DOHH2 (cell line): ENCODE data around the gene LRRC74B.
"Not testable (repeated sequence)": the region's sequence is repeated elsewhere in the genome, so short reads cannot be mapped to it uniquely, and the experiment has no call there.

Experiments used
- H3F3A ChIP-seq: fragments of 200-600 bp; sonication (generic), shearing (Covaris generic); 2 replicates; pipeline ENCODE4 v1.6.0; 2016; ENCODE audit warnings: antibody characterized with exemption, mild to moderate bottlenecking; ENCODE audit not compliant: control insufficient read depth, insufficient read depth
- H3K27ac ChIP-seq: fragments of 200-600 bp; sonication (generic); 2 replicates; pipeline ENCODE4 v1.5.1; 2014; ENCODE audit warnings: low read depth, mild to moderate bottlenecking, low read length, moderate library complexity
- H3K27me3 ChIP-seq: fragments of 200-600 bp; sonication (generic); 2 replicates; pipeline ENCODE4 v1.6.1; 2014; ENCODE audit warnings: mild to moderate bottlenecking, low read length, mixed read lengths; ENCODE audit not compliant: control insufficient read depth
- H3K36me3 ChIP-seq: fragments of 200-600 bp; sonication (generic); 2 replicates; pipeline ENCODE4 v1.6.1; 2014; ENCODE audit warnings: mild to moderate bottlenecking, low read length, moderate library complexity, mixed read lengths; ENCODE audit not compliant: control insufficient read depth
- H3K4me1 ChIP-seq: fragments of 200-600 bp; sonication (generic); 2 replicates; pipeline ENCODE4 v1.6.1; 2014; ENCODE audit warnings: mild to moderate bottlenecking, low read length, mixed read lengths; ENCODE audit not compliant: control insufficient read depth
- H3K4me2 ChIP-seq: fragments of 200-600 bp; sonication (generic); 2 replicates; pipeline ENCODE4 v1.6.0; 2014; ENCODE audit warnings: mild to moderate bottlenecking, low read length, moderate library complexity
- H3K4me3 ChIP-seq: fragments of 200-600 bp; sonication (generic); 2 replicates; pipeline ENCODE4 v1.5.1; 2014; ENCODE audit warnings: mild to moderate bottlenecking, low read length, mixed read lengths
- H3K79me2 ChIP-seq: fragments of 200-600 bp; sonication (generic); 2 replicates; pipeline ENCODE4 v1.6.1; 2014; ENCODE audit warnings: mild to moderate bottlenecking, low read length, mixed read lengths; ENCODE audit not compliant: control insufficient read depth
- H3K9me2 ChIP-seq: fragments of 200-600 bp; sonication (generic); replicated peaks from 2 replicates; pipeline ENCODE4 v1.6.1; 2014; ENCODE audit warnings: mild to moderate bottlenecking, low read length, mixed read lengths; ENCODE audit not compliant: control insufficient read depth
- H3K9me3 ChIP-seq: fragments of 200-600 bp; sonication (generic); 2 replicates; pipeline ENCODE4 v1.6.1; 2014; ENCODE audit warnings: antibody characterized with exemption, low read length, mixed read lengths; ENCODE audit not compliant: control insufficient read depth, insufficient read depth
- H4K20me1 ChIP-seq: fragments of 200-600 bp; sonication (generic); 2 replicates; pipeline ENCODE4 v1.6.0; 2014; ENCODE audit warnings: low read depth, mild to moderate bottlenecking, antibody characterized with exemption, low read length, moderate library complexity; ENCODE audit not compliant: control insufficient read depth, insufficient read depth
- CTCF ChIP-seq: fragments of 200-600 bp; sonication (generic); IDR thresholded peaks from one replicate; pipeline ENCODE4 v1.5.1; 2014; ENCODE audit warnings: antibody characterized with exemption, mild to moderate bottlenecking, low read depth, low read length; ENCODE audit not compliant: poor library complexity, severe bottlenecking
- EZH2phosphoT487 ChIP-seq: fragments of 200-600 bp; sonication (generic); IDR thresholded peaks from 2 replicates; pipeline ENCODE4 v1.6.1; 2017; ENCODE audit warnings: borderline replicate concordance, mild to moderate bottlenecking, antibody characterized with exemption, low read length, moderate library complexity, mixed read lengths

Gene LRRC74B

GRCh38 chr22:21068681-21069276 is 23.0 kb downstream of the LRRC74B start:
- Histone ChIP-seq H3K36me3 (no peaks in the 10 kb centered on the region), H3K27ac (no peak overlapping the region), H4K20me1 (no peaks in the 10 kb centered on the region), H3K4me3 (no peak overlapping the region), H3K4me2 (no peak overlapping the region), H3K27me3 (peaks cover 8% of the 10 kb centered on the region), H3K9me3 (no peaks in the 10 kb centered on the region), H3K4me1 (no peaks in the 10 kb centered on the region), H3F3A (no peaks in the 10 kb centered on the region), H3K79me2 (no peaks in the 10 kb centered on the region), H3K9me2 (no peaks in the 10 kb centered on the region)
- TF ChIP-seq CTCF (no peak), EZH2phosphoT487 (no peak)

- no peak overlapping the region for H3K27ac ChIP-seq
- H3K79me2 ChIP-seq: no peaks in the 10 kb centered on the region
- H3K27me3 ChIP-seq: peaks cover 8% of the 10 kb centered on the region
- TF ChIP-seq CTCF (no peak), EZH2phosphoT487 (no peak)
- no peak overlapping the region for H3K4me3 ChIP-seq
- H3K36me3 ChIP-seq: no peaks in the 10 kb centered on the region
- no peaks in the 10 kb centered on the region for H3K4me1 ChIP-seq
- H3K9me2 ChIP-seq: no peaks in the 10 kb centered on the region
- no peaks in the 10 kb centered on the region for H3F3A ChIP-seq
- no peaks in the 10 kb centered on the region for H4K20me1 ChIP-seq
- H3K4me2 ChIP-seq: no peak overlapping the region
- no peaks in the 10 kb centered on the region for H3K9me3 ChIP-seq
Measured at GRCh38 chr22:21069375-21069774, 23.6 kb downstream of the LRRC74B start.

GRCh38 chr22:21070690-21071615 is 25.2 kb downstream of the LRRC74B start:
- H3K4me1 ChIP-seq: no peaks in the 10 kb centered on the region
- no peaks in the 10 kb centered on the region for H3K36me3 ChIP-seq
- no peak overlapping the region for H3K4me2 ChIP-seq
- H3K79me2 ChIP-seq: no peaks in the 10 kb centered on the region
- TF ChIP-seq CTCF (no peak), EZH2phosphoT487 (no peak)
- H4K20me1 ChIP-seq: no peaks in the 10 kb centered on the region
- H3K9me2 ChIP-seq: no peaks in the 10 kb centered on the region
- H3K4me3 ChIP-seq: no peak overlapping the region
- H3K27me3 ChIP-seq: no peaks in the 10 kb centered on the region
- no peaks in the 10 kb centered on the region for H3F3A ChIP-seq
- H3K27ac ChIP-seq: no peak overlapping the region
- no peaks in the 10 kb centered on the region for H3K9me3 ChIP-seq

- H3K4me2 ChIP-seq, H3K9me3 ChIP-seq, H3K27me3 ChIP-seq, H3K79me2 ChIP-seq, H3K4me3 ChIP-seq, H3K9me2 ChIP-seq, H3K4me1 ChIP-seq, H4K20me1 ChIP-seq, H3K36me3 ChIP-seq, H3K27ac ChIP-seq, H3F3A ChIP-seq: not testable (repeated sequence)
Measured at GRCh38 chr22:21071796-21072195, 26.1 kb downstream of the LRRC74B start.
